HG02981 (cell line): ENCODE measurements around the gene TRAPPC2B.
"Not testable (repeated sequence)": the region's sequence is repeated elsewhere in the genome, so short reads cannot be mapped to it uniquely, and the experiment has no call there.

ENCODE experiments used
- ATAC-seq: cut with Tn5 transposase; IDR thresholded peaks from one replicate; pipeline ENCODE4 v1.9.1; 2021; ENCODE audit warnings: mild to moderate bottlenecking, moderate library complexity; ENCODE audit not compliant: unreplicated experiment

TRAPPC2B gene

GRCh38 chr19:57374179-57374578 is 10.8 kb downstream of the TRAPPC2B start:
- ATAC-seq: no peak

GRCh38 chr19:57374647-57375046 is 11.3 kb downstream of the TRAPPC2B start:
- ATAC-seq: not testable (repeated sequence)

GRCh38 chr19:57376151-57376550 is 12.8 kb downstream of the TRAPPC2B start:
- ATAC-seq: no peak

GRCh38 chr19:57377498-57378146 is 14.3 kb downstream of the TRAPPC2B start:
- no peak for ATAC-seq

GRCh38 chr19:57380923-57381322 is 17.6 kb downstream of the TRAPPC2B start:
- no peak for ATAC-seq

GRCh38 chr19:57382806-57383488 is 19.6 kb downstream of the TRAPPC2B start:
- no peak for ATAC-seq

GRCh38 chr19:57389194-57389729 is 25.9 kb downstream of the TRAPPC2B start:
- no peak for ATAC-seq

GRCh38 chr19:57389730-57390598 is 26.6 kb downstream of the TRAPPC2B start, which contains the start of gene ZNF548:
ZNF548 (plus strand) TSS chr19:57389854; CDS start chr19:57390100, 246 bp downstream.
- ATAC-seq: peak; percentile 98

- ATAC-seq: no peak
Observed at GRCh38 chr19:57395710-57396109, 32.4 kb downstream of the TRAPPC2B start.

- no peak for ATAC-seq
Observed at GRCh38 chr19:57398868-57399267, 35.5 kb downstream of the TRAPPC2B start.

GRCh38 chr19:57403737-57404563 is 40.6 kb downstream of the TRAPPC2B start:
- no peak for ATAC-seq

- ATAC-seq: no peak
Observed at GRCh38 chr19:57406516-57407123, 43.3 kb downstream of the TRAPPC2B start.

- peak; percentile 98 for ATAC-seq
Observed at GRCh38 chr19:57410877-57411671, 47.7 kb downstream of the TRAPPC2B start, which contains the start of gene ZNF17. ZNF17 (plus strand) TSS chr19:57411161; CDS start chr19:57413616, 2,455 bp downstream.
